HL-60 (cell line): Measurements from ENCODE around the gene GPR33.

Source experiments
- DNase-seq, 2 experiments: peaks; one replicate each; pipeline ENCODE4 v3.0.0-alpha.2; 2010 to 2020; ENCODE audit warnings: low read depth in 1 of 2, low spot score in 1 of 2
- H3K27ac ChIP-seq: fragments of 250-450 bp; sonication (Bioruptor Pico); replicated peaks from 2 replicates; pipeline ENCODE4 v1.5.1; 2020; ENCODE audit warnings: mild to moderate bottlenecking, moderate library complexity
- H3K27me3 ChIP-seq: fragments of 250-450 bp; sonication (Bioruptor Pico); 2 replicates; pipeline ENCODE4 v1.5.1; 2021; ENCODE audit warnings: mild to moderate bottlenecking, moderate library complexity; ENCODE audit not compliant: insufficient read depth, poor library complexity, severe bottlenecking
- H3K4me3 ChIP-seq: replicated peaks from 2 replicates; pipeline ENCODE4 v1.5.1; 2011; ENCODE audit warnings: mild to moderate bottlenecking, control low read depth, low read length; ENCODE audit not compliant: insufficient read depth
- CTCF ChIP-seq: IDR thresholded peaks from one replicate; pipeline ENCODE4 v1.5.1; 2011; ENCODE audit warnings: low read length, control low read depth, inconsistent platforms; ENCODE audit not compliant: insufficient read depth
- GABPA ChIP-seq: IDR thresholded peaks from 2 replicates; pipeline ENCODE4 v1.6.1; 2012; ENCODE audit warnings: low read depth
- POLR2AphosphoS5 ChIP-seq: IDR thresholded peaks from 2 replicates; pipeline ENCODE4 v1.6.1; 2012; ENCODE audit warnings: low read depth
- REST ChIP-seq: IDR thresholded peaks from 2 replicates; pipeline ENCODE4 v1.6.1; 2012; ENCODE audit warnings: low read depth; ENCODE audit not compliant: insufficient replicate concordance
- SPI1 ChIP-seq: IDR thresholded peaks from 2 replicates; pipeline ENCODE4 v1.6.1; 2012; ENCODE audit warnings: low read depth, mild to moderate bottlenecking, borderline replicate concordance

GPR33 gene

GRCh38 chr14:31486764-31487163 lies 1.1 kb downstream of the GPR33 start:
- H3K27me3 ChIP-seq: no peaks in the 10 kb centered on the region
- no peak overlapping the region for H3K27ac ChIP-seq
- TF ChIP-seq REST: no peak
- TF ChIP-seq GABPA: no peak
- no peak for TF ChIP-seq POLR2AphosphoS5
- no peak for TF ChIP-seq SPI1
- no peak for TF ChIP-seq CTCF
- no peak for DNase-seq
- no peak overlapping the region for H3K4me3 ChIP-seq

GRCh38 chr14:31484754-31485153 lies 3.1 kb downstream of the GPR33 start:
- DNase-seq: peak; percentile 16 to 51
- no peak overlapping the region for H3K27ac ChIP-seq
- no peaks in the 10 kb centered on the region for H3K27me3 ChIP-seq
- no peak for TF ChIP-seq CTCF
- TF ChIP-seq GABPA: no peak
- TF ChIP-seq REST: no peak
- peak; percentile 93 for TF ChIP-seq SPI1
- TF ChIP-seq POLR2AphosphoS5: no peak
- H3K4me3 ChIP-seq: no peak overlapping the region

GRCh38 chr14:31480156-31480555 lies 7.7 kb downstream of the GPR33 start:
- H3K4me3 ChIP-seq: no peak overlapping the region
- DNase-seq: no peak
- TF ChIP-seq REST (no peak), POLR2AphosphoS5 (no peak), CTCF (no peak), GABPA (no peak), SPI1 (no peak)
- H3K27me3 ChIP-seq: no peaks in the 10 kb centered on the region
- no peak overlapping the region for H3K27ac ChIP-seq
